ENCODE results near the gene ATMIN. TPM values are rescaled to one million over a fixed set of nuclear protein-coding genes. Genes with fewer than 3 reads are reported as not detected.

The ATMIN gene
- total RNA-seq, 1 experiment from 2014 or later = 46.7 TPM

GRCh38 chr16:81053761-81054160 lies 18.1 kb downstream of the ATMIN start (continued):
- TF ChIP-seq SIN3A (IDR thresholded peaks at IDR 0.05; ENCODE audit: low read depth) (no peak), FOSL1 (IDR thresholded peaks at IDR 0.05; ENCODE audit: low read depth) (no peak), EZH2phosphoT487 (IDR thresholded peaks at IDR 0.05; ENCODE audit: borderline replicate concordance) (no peak)

- POLR2A ChIA-PET = no interaction called here
- no peaks in the 10 kb centered on the region for H3K9me3 ChIP-seq (ENCODE audit: control insufficient read depth in 1 of 2, insufficient read depth in 1 of 2, low read depth in 1 of 2, low read length in 2 of 2)
- TF ChIP-seq EZH2phosphoT487 (IDR thresholded peaks at IDR 0.05; ENCODE audit: borderline replicate concordance) (no peak), YY1 (IDR thresholded peaks at IDR 0.05; ENCODE audit: extremely low read depth, insufficient replicate concordance, low read depth, low read length) (no peak), ATF3 (IDR thresholded peaks at IDR 0.05) (no peak), EZH2 (IDR thresholded peaks at IDR 0.05) (no peak), SIN3A (IDR thresholded peaks at IDR 0.05; ENCODE audit: low read depth) (no peak), POLR2AphosphoS5 (IDR thresholded peaks at IDR 0.05; ENCODE audit: low read depth, low read length) (no peak), CTCF (IDR thresholded peaks at IDR 0.05 in 2 of 3, conservative IDR thresholded peaks at IDR 0.05 in 1 of 3; ENCODE audit: borderline replicate concordance in 1 of 3, insufficient read depth in 1 of 3, low read depth in 2 of 3, low read length in 2 of 3) (no peak), JUND (IDR thresholded peaks at IDR 0.05) (no peak)
- no peaks in the 10 kb centered on the region for H4K20me1 ChIP-seq (ENCODE audit: insufficient read depth)
- TSS peak; percentile 56 for BruUV-seq (replicated peaks)
- H2AFZ ChIP-seq (ENCODE audit: low read depth, low read length, poor library complexity, severe bottlenecking) = no peak overlapping the region
- ATAC-seq = no peak
- H3K79me2 ChIP-seq (ENCODE audit: insufficient read depth, low read length) = no peaks in the 10 kb centered on the region
- RAD21 ChIA-PET (ENCODE audit: low non-redundant PET in 1 of 2, low total read pairs in 2 of 2, uncharacterized antibody in 2 of 2, unreplicated experiment in 2 of 2) = no interaction called here
- no peak overlapping the region for H3K4me3 ChIP-seq (replicated peaks in 1 of 2; ENCODE audit: low read depth in 1 of 2, low read length in 2 of 2)
- intact Hi-C loops (cut with micrococcal nuclease) = no loop called here
- no peaks in the 10 kb centered on the region for H3K27me3 ChIP-seq (ENCODE audit: insufficient read depth, low read length)
- H3K27ac ChIP-seq (ENCODE audit: low read depth, low read length) = no peak overlapping the region
- H3K9me2 ChIP-seq (ENCODE audit: insufficient read depth) = no peaks in the 10 kb centered on the region
- DNase-seq (ENCODE audit: low read depth, low spot score) = no peak
- CTCF ChIA-PET = no interaction called here
- H3K4me2 ChIP-seq (ENCODE audit: low read length) = no peak overlapping the region
- H3K9ac ChIP-seq (ENCODE audit: low read length) = no peak overlapping the region
- no peaks in the 10 kb centered on the region for H3K36me3 ChIP-seq (ENCODE audit: control insufficient read depth in 1 of 2, insufficient read depth in 2 of 2, low read length in 2 of 2)
- H3K4me1 ChIP-seq (ENCODE audit: control insufficient read depth in 1 of 2, insufficient read depth in 2 of 2, low read length in 2 of 2) = no peaks in the 10 kb centered on the region
These were observed 25.1 kb downstream of the ATMIN start for GRCh38 chr16:81060576-81061306.

Data from HCT116 (cell line).